GM21786 (cell line): ENCODE data around the gene GLI2.

ENCODE experiments used
- ATAC-seq: cut with Tn5 transposase; IDR thresholded peaks from one replicate; pipeline ENCODE4 v1.9.1; 2021; ENCODE audit not compliant: unreplicated experiment

Gene GLI2

DNA sequence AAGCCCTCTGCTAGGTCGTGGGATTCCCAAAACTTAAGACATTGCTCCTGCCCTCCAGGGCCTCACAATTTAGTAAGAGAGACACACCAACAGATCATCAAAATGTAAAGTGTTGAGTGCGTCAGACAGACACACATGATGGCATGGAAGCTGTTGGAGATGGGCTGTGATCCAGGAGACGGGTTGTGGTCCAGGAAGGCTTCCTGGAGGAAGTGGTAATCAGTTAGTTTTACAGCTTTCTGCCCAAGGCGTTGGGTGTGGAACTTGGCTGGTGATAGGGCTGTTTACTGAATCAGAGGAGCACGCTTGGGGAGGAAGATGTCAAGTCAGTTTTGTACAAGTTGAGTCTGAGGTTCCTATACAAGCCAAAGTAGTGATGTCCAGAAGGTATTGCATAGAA lies 24.0 kb upstream of the GLI2 start:
- ATAC-seq, result no peak

DNA sequence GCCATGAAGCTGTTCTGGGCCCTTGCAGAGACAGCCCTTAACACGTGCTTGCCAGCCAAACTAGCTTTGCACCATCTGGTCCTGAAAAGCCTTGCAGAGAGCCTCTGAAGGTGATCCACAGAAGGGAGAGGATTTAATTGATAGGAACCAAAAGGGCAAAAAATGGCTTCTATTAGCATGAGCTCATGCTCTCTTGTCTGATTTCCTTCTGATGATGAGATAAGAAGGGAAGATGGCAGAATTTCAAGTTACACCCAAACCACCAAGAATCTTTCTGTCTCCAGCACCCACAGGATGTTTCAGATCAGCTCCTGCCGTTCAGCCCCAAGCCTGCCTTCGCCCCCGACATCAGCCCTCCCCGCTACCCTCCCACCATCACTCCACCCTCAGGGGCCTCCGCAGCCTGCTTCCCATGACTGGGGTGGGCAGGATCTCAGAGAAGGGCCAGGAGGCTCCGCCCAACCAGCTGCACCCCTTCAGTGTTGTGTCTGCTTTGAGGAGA lies 23.4 kb upstream of the GLI2 start:
- no peak for ATAC-seq

DNA sequence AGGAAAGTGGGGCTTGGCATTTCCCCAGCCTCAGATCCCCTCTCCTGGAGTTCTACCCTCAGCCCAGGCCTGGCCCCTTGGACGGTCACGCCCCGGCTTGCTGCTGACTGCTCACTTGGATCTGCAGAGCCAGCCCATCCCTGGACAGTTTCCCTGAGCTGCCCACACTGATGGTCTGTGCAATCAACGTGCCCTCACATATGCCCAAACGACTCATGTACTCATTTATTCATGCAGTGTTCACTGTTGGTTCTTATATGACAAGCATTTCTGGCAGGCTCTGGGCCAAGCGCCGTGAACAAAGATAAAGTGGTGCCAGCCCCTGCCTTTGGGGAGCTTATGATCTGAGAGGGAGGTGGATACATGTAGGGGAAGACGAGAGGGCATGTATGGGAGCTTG lies 20.3 kb upstream of the GLI2 start:
- ATAC-seq, result no peak

DNA sequence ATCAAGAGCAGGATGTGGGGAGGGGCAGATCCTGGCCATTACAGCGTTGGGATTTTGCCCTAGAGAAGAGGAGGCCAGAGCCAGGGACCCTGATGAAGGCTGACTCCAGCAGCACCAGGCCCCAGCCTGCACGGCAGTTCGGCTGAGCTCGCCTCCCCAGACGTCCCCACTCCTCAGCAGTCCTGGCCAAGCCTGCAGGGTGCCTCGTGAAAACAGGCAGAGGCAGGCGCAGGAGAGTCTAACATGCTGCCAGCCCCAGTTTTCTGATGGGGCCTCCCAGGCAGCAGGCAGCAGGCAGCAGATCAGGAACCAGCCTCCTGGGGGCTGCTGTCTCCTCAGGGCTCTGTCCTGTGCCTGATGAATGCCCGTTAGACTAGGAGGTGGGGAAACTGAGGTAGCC lies 19.7 kb upstream of the GLI2 start:
- no peak for ATAC-seq

DNA sequence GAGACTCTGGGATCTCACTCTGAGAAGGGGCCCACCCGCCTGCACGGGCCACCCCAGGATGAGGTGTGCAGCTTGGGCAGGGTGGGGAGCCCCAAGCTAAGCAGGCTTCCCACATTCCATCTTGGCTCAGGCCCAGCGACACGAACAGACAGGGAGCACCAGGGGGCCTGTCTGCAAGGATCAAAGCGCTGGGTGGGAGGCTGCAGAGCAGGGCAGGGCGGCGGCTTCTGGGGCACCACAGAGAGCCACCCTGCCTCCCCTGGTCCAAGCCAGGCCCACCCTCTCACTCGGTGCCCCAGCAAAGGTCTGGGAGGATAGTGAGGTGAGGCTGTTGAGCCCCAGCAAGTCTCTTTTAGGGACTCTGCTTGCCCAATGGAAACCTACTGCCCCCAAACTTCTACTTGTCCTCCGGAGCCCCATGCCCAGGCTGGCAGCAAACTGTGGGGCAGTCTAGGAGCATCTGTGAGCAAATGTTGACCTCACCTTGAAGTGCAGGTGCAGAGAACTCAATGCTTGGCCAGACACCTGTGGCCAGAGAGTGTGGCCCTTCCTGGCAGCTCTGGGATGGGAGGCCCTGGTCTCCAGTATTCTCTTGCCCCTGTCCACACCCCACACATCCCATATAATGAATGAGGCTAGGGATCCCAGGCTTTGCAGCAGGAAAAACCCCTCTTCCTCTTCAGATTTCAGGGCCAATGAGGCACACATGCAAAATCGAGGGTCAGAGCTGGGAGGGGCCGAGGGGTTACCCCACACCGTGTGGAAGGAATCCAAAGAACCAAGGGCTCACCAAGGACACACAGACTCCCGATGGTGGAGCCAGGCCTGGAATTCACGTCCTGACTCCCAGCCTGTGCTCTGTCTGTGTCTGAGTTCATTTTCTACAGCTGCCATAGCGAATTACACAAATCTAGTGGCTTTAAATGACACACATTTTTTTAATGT lies 18.8 kb upstream of the GLI2 start:
- no peak for ATAC-seq

DNA sequence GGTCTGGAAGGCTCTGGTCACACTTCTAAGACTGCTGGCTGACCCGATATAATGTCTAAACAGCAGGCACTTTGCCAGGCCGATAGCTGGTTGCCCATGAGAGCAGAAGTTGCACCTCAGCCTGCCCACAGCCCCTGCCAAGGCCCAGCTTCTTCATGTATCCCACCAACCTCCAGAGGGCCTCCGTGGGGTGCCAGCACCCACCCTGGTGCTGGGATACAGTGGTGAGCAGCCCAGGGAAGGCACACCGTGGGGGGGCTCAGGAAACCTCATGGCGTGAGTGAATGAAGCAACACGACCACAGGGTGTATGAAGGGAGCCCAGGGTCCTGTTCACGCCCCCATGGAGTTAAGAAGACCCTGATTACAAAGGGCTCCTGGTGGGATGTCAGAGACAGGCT lies 16.2 kb upstream of the GLI2 start:
- ATAC-seq, result no peak

DNA sequence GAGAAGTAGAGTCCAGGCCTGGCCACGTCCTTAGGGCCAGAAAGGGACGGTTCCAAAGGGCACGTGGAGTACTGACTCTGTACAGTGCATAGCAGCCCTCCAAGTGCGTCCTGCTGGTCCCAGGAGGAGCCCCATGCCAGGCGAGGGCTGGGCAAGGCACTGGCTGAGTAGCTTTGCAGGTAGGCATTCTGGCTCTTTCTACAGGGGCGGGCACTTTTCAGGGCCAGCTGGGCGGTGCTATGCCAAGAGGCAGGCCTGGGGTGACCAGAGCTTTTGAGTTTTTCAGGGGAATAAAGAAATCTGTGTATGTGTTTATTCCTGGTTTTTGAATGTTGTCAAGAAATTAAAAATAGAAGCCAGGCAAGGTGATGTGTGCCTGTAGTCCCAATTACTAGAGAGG lies 15.4 kb upstream of the GLI2 start:
- no peak for ATAC-seq

DNA sequence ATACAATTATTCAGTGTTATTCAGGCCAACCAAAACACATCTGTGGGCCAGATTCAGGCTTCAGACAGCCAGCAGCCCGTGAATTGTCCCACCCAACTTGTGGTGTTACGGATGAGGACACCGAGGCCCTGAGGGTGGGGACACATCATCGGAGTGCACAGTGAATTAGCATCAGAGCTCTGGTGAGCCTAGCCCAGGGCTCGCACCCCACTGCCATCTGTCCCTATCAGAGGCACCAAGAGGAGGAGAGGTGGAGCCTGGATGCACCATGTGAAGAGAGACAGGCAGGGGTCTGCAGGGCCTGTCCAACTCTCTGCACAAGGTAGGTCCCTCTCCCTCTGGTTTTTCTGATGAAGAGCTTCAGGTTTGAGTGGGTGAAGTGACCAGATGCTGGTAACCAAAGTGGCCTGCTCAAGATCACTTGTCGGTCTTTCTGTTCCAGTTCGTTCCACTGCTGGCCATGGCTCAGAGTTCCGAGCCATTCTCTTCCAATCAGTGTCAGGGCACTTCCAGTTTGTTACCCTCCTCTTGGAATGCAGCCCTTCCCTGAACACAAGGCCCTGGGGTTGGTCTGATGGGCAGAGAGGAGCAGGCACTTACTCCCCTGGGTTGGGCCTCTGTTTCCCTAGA lies 14.8 kb upstream of the GLI2 start:
- no peak for ATAC-seq

DNA sequence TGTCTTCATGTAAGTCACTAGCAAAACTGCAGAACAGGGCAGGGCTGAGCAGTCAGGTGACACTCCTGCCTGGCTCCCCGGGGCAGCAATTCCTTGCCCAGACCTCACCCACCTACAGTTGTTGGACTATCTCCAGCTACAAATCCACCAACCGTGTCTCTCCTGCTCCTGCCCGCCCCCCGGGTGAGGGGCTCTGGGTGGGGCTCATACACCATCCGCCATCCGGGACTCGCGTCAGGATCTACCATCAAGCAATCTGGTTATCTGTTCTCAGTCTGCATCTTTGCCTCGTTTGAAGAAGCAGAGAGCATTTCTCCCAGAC lies 13.5 kb upstream of the GLI2 start:
- no peak for ATAC-seq

DNA sequence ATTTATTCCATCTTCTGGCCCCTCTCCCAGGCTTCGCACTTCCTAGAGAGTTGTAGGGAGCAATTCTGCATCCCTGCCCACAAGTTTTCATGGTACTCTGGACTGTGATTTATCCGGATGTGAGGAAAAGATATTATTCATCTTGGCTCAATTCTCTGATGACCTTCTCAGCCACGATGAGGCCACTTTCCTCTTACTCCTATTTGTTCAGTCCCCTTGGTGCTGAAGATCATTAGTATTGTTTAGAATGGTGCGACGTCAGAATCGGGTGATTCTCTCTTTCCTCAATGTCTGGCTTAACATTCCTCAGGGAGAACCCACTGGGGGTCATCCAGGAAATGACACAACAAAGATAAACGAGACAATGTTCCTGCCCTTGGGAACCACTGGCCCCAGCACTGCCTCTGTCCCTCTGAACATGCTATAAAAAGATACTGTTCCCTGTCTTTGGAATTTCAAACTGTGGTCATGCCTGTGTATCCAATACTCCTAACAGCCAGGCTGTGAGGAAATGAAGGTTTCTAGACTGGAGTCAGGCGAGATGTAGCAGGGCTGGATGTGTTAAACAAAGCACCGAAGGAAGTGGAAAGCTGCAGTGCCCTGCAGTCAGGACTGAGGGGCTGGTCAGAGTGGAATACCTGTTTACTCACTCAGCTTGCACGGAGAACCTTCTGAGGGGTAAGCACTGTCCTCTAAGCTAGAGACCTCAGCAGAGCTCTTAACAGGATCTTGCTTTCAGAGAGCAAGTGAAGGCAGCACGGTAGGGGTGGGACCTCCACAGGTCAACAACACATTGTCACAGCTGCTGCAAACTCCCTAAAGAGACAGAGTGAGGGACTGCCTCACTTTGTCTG lies 12.9 kb upstream of the GLI2 start:
- no peak for ATAC-seq

DNA sequence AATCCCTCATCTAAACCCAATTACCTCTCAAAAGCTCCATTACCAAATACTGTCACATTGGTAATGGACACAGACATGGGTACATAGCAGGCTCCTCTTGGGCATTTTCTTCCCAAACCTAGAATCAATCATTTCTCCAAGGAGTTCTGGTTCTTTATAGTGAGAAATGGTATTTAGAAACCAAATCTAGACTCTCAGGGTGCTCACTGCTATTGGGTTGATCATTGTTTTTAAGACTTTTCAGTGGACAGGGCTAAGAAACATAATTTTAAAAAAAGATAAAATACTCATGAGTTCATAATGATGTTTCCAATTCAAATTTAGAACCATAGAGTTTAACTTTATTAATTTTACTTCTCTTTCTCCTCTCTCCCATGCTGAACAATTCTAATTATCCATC lies 9.4 kb upstream of the GLI2 start:
- ATAC-seq, result no peak

DNA sequence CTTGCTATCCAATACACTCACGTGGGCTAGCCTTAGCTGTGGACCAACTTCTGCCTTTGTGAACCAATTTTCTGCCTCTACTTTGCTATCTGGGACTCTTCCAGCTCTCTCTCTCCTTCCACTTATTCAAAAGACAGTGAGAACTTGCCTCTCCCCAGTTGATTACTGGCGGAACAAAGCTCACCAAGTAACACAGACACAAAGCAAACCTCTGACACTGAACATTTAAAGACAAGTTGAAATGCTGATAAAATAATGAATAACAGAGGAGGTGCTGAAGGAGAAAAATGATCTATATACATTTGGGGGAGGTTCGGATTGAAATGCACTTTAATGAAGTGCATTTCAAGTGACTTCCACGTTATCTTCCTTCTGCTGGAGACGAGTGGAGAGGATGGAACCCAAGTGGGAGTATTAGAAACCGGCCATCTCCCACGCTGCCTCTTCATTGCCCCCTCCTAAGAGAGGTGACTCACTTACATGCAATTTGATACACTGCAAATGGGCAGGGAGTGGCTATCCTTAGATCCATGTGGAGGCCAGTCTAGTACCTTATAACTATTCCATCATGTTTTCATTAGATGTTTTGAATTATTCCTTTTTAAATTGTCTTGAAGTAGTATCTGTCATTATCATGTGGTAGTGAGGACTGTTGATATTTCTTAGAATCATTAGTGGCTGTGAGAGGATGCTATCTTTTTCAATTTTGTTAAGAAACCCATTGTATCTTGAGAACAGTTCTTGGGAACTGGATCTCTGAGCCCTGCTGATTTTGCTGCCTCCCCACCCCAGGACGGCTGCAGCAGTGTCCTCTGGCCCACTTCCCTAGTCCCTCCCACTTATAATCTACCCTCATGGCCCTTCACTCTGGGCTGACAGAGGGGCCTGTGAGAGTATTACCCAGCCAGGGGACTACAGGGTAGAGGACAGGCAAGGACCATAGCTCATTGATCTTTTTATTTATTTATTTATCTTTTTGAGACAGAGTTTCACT lies 6.0 kb upstream of the GLI2 start:
- no peak for ATAC-seq

DNA sequence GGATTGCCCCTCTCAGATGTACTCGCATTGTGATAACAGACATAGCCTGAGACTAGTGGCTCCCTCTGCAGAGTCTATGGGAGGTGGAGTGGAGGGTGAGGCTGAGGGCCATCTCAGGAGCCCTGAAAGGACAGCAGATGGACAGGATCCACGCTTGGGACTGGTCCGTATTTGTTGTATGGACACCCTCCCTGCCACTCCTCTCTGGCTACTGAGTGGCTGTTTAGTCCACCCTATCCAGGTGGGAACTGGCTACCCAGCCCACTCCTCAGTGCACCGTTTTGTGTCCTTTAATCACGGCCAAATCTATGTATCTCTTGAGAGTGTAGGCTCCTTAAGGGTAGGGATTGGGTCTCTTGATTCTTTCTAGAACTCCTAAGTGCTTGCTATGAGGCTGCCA lies 4.5 kb upstream of the GLI2 start:
- ATAC-seq, result no peak

DNA sequence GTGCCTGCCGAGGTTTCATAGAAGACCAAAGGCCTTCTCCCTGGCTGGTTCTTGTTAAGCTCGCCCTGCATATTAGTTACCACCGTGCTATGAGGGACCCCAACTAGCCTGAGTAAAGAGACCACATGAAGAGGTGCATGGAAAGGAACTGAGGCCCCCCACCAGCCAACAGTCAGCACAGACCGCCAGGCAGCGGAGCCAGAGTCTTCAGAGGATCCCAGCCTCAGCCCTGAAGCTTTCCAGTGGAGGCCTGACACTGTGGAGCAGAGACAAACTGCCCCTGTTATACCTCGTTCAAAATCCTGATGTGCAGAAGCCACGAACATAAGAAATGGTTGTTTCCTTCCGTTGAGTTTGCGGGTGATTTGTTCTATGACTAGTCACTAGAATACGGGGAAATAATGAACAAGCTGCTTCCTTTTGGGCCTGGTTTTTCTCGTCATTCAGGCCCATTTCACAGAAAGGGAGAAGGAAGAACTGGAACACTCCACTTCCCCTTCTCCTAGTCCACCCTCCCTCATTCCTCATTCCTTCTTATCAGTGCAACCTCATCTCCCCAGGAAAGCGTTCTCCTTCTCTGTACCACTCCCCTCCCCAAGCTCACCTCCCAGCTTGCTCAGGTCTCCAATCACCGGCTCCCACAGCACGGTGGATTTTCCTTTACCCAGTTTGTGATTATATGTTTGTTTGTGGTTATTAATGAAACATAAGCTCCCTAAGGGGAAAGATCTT lies 3.0 kb upstream of the GLI2 start:
- ATAC-seq, result no peak

DNA sequence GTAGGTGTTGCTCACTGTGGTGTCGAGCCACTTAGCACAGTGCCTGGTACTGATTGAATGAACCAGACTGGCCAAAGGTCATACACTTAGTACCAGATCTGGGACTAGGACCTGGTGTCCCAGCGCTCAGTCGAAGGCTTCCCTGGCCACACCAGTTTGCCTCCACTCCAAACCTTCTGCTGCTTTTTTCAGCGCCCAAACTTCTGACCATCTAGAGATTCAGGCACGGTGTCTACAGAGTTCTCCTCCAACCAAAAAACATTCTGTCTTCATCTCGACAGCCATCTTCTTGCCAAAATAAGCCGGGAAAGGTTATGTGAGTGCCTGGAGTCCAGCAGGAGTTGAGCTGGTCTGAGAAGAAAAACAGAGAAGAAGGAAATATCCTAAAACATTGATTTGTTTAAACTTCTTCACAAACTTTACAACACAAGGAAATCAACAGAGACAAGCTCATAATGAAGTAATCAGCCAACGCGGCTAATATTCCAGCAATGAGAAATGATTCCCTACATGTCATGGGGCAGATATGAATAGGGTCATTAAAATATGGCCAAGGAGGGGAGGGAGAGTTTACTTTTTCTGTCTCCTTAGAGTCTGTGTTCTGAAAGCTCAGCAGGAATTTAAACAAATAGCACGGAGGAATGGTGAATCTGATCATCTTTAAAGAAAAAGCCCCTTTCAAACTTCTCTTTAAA lies 2.3 kb upstream of the GLI2 start:
- ATAC-seq, result no peak

DNA sequence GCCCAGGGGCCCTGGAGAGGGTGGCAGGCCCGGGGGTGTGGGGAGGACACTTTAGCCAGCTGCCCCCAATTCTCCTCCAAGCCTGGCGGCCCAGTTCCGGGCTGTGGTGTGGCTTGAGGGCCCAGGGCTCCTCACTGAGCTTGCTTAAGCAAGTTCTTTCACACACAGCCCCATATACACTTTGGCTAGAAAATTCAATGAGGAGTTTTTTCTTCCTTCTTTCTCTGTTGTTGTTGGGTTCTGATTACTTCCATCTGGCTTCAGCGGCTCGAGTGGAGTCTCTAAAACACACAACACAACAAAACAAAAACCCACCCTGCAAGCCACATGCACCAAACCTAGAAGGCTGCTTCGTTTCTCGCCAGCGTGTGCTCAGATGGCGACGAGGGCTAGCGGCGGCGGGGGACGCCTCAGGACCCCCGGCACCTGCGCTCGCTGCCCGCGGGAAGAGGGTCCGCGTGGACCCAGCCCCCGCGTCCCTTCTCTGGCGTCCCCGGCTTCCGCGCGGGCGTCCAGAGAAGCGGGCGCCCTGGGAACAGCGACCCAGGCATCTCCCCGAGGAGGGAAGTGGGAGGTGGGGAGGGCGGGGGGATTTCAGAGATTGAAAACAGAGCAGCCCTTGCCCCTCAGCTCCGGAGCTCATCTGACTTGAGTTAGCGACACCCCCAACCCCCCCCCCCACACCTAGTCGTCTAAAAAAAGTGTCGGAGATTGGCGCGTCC lies 577 bp upstream of the GLI2 start:
- no peak for ATAC-seq

DNA sequence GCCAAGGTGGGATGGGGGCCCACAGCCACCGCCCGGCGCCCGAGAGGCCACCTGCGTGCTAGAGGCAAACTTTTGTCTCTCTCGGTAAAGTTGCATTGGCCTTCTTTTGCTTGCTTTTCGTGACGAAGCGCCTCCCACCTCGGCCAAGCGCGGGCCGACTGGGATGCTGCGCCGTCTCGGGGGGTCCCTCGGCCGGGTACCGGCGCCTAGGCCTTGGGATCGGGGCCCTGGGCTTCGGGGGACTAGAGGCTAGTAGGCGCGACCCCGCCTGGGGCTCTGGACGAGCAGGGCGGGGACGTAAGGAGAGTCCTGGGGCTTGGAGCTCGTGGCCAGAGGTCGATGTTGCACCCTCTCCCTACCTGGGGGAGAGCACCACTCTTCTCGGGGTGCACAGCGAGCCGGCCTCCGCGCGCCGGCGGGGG lies 545 bp downstream of the GLI2 start:
- no peak for ATAC-seq

DNA sequence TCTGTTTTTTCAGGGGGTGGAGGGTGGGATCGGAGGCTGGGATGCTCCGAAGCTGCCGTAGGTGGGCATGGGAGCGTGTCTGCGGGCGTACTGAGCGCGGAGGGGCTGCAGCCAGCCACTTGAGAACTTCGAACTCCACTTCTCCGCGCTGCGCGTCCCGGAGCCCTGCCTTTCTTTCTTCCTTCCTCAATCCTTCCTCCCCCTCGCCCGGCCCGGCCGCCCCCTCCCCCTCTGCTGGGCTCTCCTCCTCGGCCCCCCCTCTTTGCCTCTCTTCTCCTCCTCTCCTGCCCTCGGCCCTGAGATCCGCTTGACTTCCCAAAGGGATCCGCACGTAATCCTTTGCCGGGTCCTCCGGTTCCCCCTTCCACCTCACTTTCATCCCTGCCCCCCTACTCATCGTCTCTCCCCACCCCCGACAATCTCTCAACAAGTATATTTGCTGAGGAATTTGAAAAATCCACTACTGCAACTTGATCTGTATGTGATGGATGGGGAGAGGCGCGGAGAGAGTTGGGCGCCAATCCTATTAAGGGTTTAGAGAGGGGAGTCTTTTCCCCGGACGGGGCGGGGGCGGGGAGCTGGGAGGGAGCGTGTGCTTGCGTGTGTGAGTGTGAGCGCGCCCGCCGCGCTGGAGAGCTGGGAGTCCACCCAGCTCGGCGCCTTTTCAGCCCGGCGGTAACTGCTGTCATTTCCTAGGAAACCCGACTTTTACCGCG lies 1.1 kb downstream of the GLI2 start:
- ATAC-seq, result no peak
